ENCODE results near the gene RAB17. TPM values are rescaled to one million over a fixed set of nuclear protein-coding genes. Genes with fewer than 3 reads are reported as not detected.

RAB17 gene
- total RNA-seq, 1 donor = 0.10 TPM

DNA sequence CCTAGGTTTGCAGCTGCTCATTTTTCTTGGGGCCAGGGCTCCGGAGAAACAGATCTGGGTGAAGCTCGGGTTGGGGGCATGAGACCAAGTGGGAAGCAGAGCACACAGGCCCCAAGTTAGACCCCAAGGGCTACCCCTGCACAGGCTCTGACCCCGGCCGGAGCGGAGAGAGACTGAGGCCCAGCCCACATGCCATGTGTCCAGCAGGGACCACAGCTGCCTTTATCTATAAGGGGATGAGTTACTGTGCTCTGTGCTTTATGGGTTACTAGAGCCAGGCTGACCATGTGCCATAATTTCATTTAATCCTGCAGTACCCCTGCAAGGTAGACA lies 54.5 kb downstream of the RAB17 start:
- H3K27me3 ChIP-seq (ENCODE audit: insufficient read depth, low read length) = no peaks in the 10 kb centered on the region
- no peaks in the 10 kb centered on the region for H3K4me1 ChIP-seq (ENCODE audit: insufficient read depth, low read length)
- H3K9me3 ChIP-seq (ENCODE audit: low read depth, low read length) = no peaks in the 10 kb centered on the region

DNA sequence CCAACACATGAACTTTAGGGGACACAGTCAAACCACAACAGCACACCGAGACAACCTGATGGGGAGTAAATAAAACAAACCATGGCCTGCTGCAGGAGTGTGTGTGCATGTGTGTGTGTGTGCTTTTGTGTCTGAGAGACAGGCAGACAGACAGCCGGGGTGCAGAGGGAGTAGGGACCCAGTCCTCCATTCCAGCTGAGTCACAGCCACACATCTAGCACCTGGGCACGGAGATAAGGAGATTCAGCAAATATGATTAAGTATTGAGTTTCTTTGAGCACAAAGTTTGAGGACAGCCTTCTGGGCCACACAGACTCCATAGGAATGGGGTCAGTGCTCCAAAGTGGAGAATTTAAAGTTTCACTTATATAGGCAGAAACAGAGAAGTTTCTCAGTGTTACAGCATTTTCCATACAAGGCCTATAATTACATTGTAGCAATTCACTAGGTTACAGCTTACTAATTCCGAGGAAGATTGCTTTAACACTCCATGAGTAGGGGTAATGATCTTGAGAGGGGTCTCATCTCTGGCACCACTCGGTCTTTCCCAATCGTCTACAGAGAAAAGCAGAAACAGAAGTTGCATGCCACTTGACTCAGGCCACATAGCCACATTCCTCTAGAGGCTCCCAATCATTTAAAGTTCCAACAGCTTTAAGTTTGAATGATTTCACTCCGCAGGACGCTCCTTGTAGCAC lies 55.0 kb downstream of the RAB17 start:
- H3K9me3 ChIP-seq (ENCODE audit: low read depth, low read length) = no peaks in the 10 kb centered on the region
- no peaks in the 10 kb centered on the region for H3K27me3 ChIP-seq (ENCODE audit: insufficient read depth, low read length)
- H3K4me1 ChIP-seq (ENCODE audit: insufficient read depth, low read length) = no peaks in the 10 kb centered on the region
- no peak overlapping the region for H3K4me3 ChIP-seq (ENCODE audit: low read length)

More for the DNA sequence above, 54.5 kb downstream of the RAB17 start:
- no peak overlapping the region for H3K4me3 ChIP-seq (ENCODE audit: low read length)

DNA sequence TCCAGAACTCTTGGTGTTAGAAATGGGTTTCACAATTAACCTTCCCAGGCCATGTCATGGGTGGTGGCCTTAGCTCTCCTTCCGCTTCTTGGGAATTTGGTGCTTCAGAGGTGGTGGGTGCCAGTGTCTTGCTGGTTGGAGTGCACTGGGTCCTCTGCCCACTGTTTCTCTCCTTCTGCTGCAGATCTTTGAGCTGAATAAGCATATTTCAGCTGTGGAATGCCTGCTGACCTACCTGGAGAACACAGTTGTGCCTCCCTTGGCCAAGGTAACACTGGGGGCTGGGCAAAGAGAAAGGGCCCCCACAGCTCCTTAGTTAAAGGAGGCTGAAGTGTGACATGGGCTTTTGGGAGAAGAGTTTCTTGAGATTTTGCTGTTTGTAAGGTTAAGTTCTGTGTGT lies 56.2 kb downstream of the RAB17 start:
- H3K4me1 ChIP-seq (ENCODE audit: insufficient read depth, low read length) = no peaks in the 10 kb centered on the region
- no peak overlapping the region for H3K4me3 ChIP-seq (ENCODE audit: low read length)
- H3K9me3 ChIP-seq (ENCODE audit: low read depth, low read length) = no peaks in the 10 kb centered on the region

DNA sequence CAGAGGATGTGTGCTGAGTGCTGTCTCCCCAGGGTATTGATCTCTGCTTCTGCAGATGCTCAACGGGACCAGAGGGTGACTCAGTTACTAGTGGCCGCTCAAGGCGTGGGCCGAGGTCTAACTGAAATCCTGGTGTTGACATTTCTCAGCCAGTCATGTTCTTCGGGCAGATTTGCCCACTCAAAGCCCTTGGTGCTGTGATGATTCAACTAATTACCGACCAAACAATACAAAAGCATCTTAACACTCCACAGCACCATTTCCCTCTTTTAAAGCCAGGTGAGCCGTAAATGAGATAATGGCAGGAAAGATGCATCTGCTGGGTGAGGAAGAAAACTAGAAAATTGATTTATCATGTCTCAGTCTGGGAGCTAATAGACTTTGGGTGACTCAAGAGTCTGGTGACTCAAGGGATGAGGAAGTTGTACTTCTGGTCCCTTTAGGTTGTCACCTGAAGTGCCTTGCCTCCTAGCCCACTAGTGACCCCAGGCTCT lies 56.8 kb downstream of the RAB17 start:
- H3K27me3 ChIP-seq (ENCODE audit: insufficient read depth, low read length) = no peaks in the 10 kb centered on the region
- H3K9me3 ChIP-seq (ENCODE audit: low read depth, low read length) = no peaks in the 10 kb centered on the region
- H3K4me3 ChIP-seq (ENCODE audit: low read length) = no peak overlapping the region
- H3K4me1 ChIP-seq (ENCODE audit: insufficient read depth, low read length) = no peaks in the 10 kb centered on the region

More for the DNA sequence above, 56.2 kb downstream of the RAB17 start:
- H3K27me3 ChIP-seq (ENCODE audit: insufficient read depth, low read length) = no peaks in the 10 kb centered on the region

DNA sequence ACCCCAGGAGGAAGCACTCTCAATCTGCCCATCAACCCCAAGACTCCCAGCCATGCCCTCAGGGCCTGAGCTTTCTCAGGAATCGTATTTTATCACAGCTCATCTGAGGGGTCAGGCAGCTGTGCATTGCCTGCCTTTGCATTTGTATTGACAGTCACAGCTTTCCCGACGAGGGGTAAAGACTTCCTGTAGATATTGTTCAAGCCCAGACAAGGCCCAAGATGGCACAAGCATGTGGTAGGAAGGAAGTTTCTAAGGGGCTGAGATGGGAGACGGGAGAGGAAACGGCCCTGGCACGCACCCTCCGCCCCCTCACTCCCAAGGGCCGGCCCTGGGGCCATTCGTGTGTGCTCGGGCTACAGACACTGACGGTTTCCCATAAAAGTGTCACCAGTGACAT lies 58.4 kb downstream of the RAB17 start:
- Histone ChIP-seq H3K27me3 (ENCODE audit: insufficient read depth, low read length) (no peaks in the 10 kb centered on the region), H3K9me3 (ENCODE audit: low read depth, low read length) (no peaks in the 10 kb centered on the region), H3K4me1 (ENCODE audit: insufficient read depth, low read length) (no peaks in the 10 kb centered on the region), H3K4me3 (ENCODE audit: low read length) (no peak overlapping the region)

DNA sequence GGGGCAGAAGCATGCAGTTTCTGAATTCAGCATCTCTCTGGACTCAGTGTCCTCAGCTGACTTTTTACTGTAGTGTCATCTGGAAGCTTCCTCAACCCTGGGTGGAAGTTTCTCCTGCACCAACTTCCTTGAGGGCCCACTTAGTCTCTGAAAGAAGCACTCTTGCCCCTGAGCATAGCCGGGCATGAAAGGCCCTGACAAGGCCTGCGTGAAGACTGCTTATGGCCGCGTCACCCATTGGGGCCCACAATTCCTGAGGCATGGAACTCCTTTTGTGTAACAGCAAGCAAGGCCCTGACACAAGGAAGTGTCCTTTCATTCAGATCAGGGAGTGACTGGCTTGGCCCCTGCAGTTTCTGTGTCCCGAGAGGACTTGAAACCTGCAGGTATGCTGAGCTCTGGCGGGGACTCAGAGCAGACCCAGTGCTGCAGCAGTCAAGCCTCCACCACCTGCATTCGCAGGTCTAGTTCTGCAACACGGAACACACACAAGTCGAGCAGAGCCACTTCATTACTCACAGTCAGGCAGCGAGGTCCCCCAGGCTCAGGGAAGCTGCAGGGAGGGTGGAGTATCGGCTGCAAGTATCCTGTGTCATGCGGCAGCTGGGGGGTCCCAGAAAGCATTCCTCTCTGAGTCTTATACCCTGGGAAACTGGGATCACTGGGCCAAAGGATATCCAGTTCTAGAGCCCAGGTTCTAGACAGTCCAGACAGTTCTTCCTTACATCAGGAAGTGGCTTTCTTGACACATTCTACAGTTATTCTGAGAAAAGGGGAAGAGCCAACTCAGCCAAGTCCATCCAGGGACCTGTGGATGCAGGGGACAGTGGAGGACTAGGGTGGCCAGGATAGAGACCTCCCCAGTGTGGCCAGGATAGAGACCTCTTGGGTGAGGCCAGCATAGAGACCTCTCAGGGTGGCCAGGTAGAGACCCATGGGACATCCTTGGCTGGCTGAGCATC lies 59.8 kb downstream of the RAB17 start:
- Histone ChIP-seq H3K4me3 (ENCODE audit: low read length) (no peak overlapping the region), H3K4me1 (ENCODE audit: insufficient read depth, low read length) (no peaks in the 10 kb centered on the region), H3K27me3 (ENCODE audit: insufficient read depth, low read length) (no peaks in the 10 kb centered on the region), H3K9me3 (ENCODE audit: low read depth, low read length) (no peaks in the 10 kb centered on the region)

DNA sequence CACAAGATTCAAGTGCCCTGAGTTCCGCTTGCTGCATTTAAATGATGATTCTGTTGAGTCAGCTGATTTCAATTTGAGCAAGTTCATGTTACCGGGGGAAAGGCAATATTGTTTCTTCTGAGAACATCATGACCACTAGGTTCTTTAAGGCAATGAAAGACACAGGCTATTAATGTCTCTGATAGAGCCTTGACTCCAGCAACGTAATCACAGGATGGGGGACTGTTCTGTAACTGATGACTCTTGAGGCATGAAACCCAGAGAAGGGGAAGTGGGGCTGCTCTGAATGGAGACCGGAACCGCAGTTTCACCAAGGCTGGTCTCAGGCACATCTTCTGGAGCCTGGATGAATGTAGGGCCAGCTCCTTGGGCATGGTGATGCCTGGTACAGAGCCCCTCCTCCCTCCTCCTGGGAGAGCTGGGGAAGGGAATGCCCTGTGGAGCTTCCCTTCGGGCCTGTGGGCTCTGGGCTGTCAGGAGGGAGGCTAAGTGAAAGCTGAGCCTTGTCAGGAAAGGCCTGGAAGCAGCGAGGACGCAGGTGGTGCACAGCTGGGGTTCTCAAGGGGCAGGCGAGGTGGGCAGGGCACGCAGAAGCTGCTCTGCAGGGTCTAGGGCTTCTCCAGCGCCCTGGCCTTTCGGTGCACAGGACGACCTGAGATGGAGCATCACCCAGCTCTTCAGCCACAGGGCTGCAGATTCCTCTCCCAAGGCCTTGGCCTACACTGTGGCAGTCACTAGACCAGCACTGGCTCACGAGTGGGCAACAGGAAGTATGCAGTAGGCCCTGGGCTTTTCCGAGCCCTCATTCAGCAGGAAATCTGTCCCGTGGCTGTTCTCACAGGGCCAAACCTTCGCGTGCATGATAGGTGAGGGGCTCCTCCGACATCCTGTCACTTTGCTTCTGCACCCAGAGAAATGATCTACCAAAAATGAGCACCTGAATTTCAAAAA lies 60.8 kb downstream of the RAB17 start:
- H3K4me3 ChIP-seq (ENCODE audit: low read length) = no peak overlapping the region

DNA sequence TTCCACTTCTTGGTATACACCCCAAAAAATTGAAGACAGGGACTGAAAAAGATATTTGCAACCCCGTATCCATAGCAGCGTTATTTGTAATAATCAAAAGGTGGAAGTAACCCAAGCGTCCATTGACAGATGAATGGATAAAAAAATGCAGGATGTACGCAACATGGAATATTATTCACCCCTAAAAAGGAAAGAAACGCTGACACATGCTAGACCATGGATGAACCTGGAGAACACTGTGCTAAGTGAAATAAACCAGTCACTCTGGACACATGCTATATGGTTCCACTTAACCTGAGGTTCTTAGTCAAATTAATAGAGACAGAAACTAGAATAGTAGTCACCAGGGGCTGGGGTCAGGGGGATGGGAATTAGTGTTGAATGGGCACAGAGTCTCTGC lies 62.8 kb downstream of the RAB17 start:
- H3K4me1 ChIP-seq (ENCODE audit: insufficient read depth, low read length) = no peaks in the 10 kb centered on the region
- H3K4me3 ChIP-seq (ENCODE audit: low read length) = no peak overlapping the region
- no peaks in the 10 kb centered on the region for H3K27me3 ChIP-seq (ENCODE audit: insufficient read depth, low read length)
- H3K9me3 ChIP-seq (ENCODE audit: low read depth, low read length) = no peaks in the 10 kb centered on the region

More for the DNA sequence above, 60.8 kb downstream of the RAB17 start:
- Histone ChIP-seq H3K4me1 (ENCODE audit: insufficient read depth, low read length) (no peaks in the 10 kb centered on the region), H3K27me3 (ENCODE audit: insufficient read depth, low read length) (no peaks in the 10 kb centered on the region), H3K9me3 (ENCODE audit: low read depth, low read length) (no peaks in the 10 kb centered on the region)

DNA sequence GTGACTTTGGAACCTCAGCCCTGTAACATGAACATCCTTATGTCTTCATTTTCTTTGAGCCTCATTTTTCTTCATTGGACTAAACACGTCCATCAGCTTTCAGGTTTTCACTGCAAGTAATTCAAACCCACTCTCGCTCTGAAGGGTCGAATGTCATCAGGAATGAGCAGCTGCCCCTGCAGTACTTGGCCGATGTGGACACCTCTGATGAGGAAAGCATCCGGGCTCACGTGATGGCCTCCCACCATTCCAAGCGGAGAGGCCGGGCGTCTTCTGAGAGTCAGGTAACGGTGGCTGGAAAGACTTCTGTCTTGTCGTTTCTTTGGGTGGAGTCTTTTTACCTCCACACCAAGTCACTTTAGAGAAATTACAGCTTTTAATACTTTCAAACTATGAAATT lies 63.3 kb downstream of the RAB17 start:
- Histone ChIP-seq H3K4me3 (ENCODE audit: low read length) (no peak overlapping the region), H3K4me1 (ENCODE audit: insufficient read depth, low read length) (no peaks in the 10 kb centered on the region), H3K9me3 (ENCODE audit: low read depth, low read length) (no peaks in the 10 kb centered on the region), H3K27me3 (ENCODE audit: insufficient read depth, low read length) (no peaks in the 10 kb centered on the region)

DNA sequence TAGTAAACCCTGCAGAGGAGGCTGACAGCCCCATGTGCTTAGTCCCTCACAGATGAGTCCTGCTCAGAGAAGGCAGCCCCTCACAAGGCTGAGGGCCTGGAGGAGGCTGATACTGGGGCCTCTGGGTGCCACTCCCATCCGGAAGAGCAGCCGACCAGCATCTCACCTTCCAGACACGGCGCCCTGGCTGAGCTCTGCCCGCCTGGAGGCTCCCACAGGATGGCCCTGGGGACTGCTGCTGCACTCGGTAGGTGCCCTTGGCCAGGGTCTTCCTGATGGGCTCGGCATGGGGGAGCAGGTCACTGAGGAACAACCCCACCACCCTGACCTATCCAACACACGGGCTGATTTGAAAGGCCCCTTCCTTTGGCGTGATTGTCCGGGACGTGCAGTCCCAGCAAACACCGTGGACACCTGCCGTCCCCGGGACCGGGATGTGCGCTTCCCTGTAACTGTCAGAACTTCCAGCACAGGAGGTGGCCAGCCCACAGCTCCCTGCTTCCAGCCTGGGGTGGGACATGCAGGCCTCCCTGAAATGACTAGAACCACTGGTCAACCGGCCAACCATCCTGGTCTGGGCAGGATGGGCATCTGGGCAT lies 64.9 kb downstream of the RAB17 start:
- Histone ChIP-seq H3K4me3 (ENCODE audit: low read length) (no peak overlapping the region), H3K4me1 (ENCODE audit: insufficient read depth, low read length) (no peaks in the 10 kb centered on the region), H3K27me3 (ENCODE audit: insufficient read depth, low read length) (no peaks in the 10 kb centered on the region), H3K9me3 (ENCODE audit: low read depth, low read length) (no peaks in the 10 kb centered on the region)

DNA sequence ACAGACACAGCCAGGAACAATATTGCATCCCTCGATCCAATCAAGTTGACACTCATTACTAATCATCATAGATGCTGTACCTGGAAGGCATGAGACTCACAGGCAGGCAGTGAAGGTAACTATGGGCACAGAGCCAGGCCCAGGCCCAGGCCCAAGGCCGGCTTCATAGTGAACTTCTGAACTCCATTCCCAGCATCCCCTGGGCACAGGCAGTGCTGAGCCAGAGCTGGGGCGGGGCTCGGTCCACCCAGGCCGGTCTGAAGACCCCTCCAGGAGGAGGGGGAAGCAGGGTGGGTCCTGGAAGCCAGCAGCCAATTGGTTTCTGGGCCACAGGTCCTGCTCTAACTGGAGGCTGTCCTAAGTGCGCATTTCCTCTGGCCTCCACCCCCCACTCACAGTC lies 65.9 kb downstream of the RAB17 start:
- no peaks in the 10 kb centered on the region for H3K27me3 ChIP-seq (ENCODE audit: insufficient read depth, low read length)
- no peak overlapping the region for H3K4me3 ChIP-seq (ENCODE audit: low read length)
- H3K9me3 ChIP-seq (ENCODE audit: low read depth, low read length) = no peaks in the 10 kb centered on the region
- H3K4me1 ChIP-seq (ENCODE audit: insufficient read depth, low read length) = no peaks in the 10 kb centered on the region

Other genes starting within 250 kb of the RAB17 start
- 0.52 TPM for gene COL6A3, start 176.6 kb downstream of the RAB17 start, total RNA-seq
- not detected for gene MLPH, start 103.5 kb downstream of the RAB17 start, total RNA-seq
- gene PRLH, start 24.2 kb downstream of the RAB17 start, total RNA-seq = not detected
- 128 TPM for gene LRRFIP1, start 36.9 kb upstream of the RAB17 start, total RNA-seq
- 3.5 TPM for gene RBM44, start 208.0 kb upstream of the RAB17 start, total RNA-seq

Measured in mononuclear cell (primary cell).